DMS79 (cell line): Measurements from ENCODE around the gene WNT9B.
A peak's percentile ranks its signal among the peaks of the same experiment; 100 is the strongest.

ENCODE experiments used
- DNase-seq: peaks from one replicate; lab custom pipeline; 2025; lab: John Stamatoyannopoulos, UW

WNT9B gene

GRCh38 chr17:46884552-46884951 is 33.2 kb downstream of the WNT9B start:
- no peak for DNase-seq

- DNase-seq = no peak
Measured at GRCh38 chr17:46885415-46886309, 34.3 kb downstream of the WNT9B start.

- no peak for DNase-seq
Measured at GRCh38 chr17:46886310-46886663, 34.9 kb downstream of the WNT9B start.

- no peak for DNase-seq
Measured at GRCh38 chr17:46887717-46888116, 36.3 kb downstream of the WNT9B start.

- DNase-seq = no peak
Measured at GRCh38 chr17:46888727-46889126, 37.3 kb downstream of the WNT9B start.

GRCh38 chr17:46889519-46889918 is 38.1 kb downstream of the WNT9B start:
- no peak for DNase-seq

GRCh38 chr17:46889992-46890564 is 38.7 kb downstream of the WNT9B start:
- DNase-seq = peak; percentile 47

- DNase-seq = no peak
Measured at GRCh38 chr17:46890638-46891037, 39.3 kb downstream of the WNT9B start.

- DNase-seq = no peak
Measured at GRCh38 chr17:46892192-46892703, 40.9 kb downstream of the WNT9B start.

- no peak for DNase-seq
Measured at GRCh38 chr17:46894024-46894423, 42.6 kb downstream of the WNT9B start.

- no peak for DNase-seq
Measured at GRCh38 chr17:46894476-46895151, 43.2 kb downstream of the WNT9B start.

- DNase-seq = no peak
Measured at GRCh38 chr17:46895171-46895570, 43.8 kb downstream of the WNT9B start.

- DNase-seq = no peak
Measured at GRCh38 chr17:46896991-46897390, 45.6 kb downstream of the WNT9B start.

- no peak for DNase-seq
Measured at GRCh38 chr17:46898364-46898763, 47.0 kb downstream of the WNT9B start.

- no peak for DNase-seq
Measured at GRCh38 chr17:46898860-46899259, 47.5 kb downstream of the WNT9B start.

GRCh38 chr17:46901291-46901690 is 49.9 kb downstream of the WNT9B start:
- no peak for DNase-seq

GRCh38 chr17:46903762-46904672 is 52.6 kb downstream of the WNT9B start:
- DNase-seq = no peak

GRCh38 chr17:46908068-46908737 is 56.8 kb downstream of the WNT9B start:
- DNase-seq = no peak

GRCh38 chr17:46910179-46910927 is 59.0 kb downstream of the WNT9B start:
- DNase-seq = peak; percentile 89

- DNase-seq = no peak
Measured at GRCh38 chr17:46911311-46911710, 59.9 kb downstream of the WNT9B start.
